HG02938 (cell line): ENCODE data around the gene FAM163A.
"Not testable (repeated sequence)": the region's sequence is repeated elsewhere in the genome, so short reads cannot be mapped to it uniquely, and the experiment has no call there.

Experiments used
- ATAC-seq: cut with Tn5 transposase; IDR thresholded peaks from one replicate; pipeline ENCODE4 v1.9.1; 2021; ENCODE audit warnings: mild to moderate bottlenecking, moderate library complexity; ENCODE audit not compliant: unreplicated experiment

Gene FAM163A

GRCh38 chr1:179831852-179832699 is 89.0 kb downstream of the FAM163A start:
- ATAC-seq, result no peak

GRCh38 chr1:179836686-179837445 is 93.8 kb downstream of the FAM163A start:
- ATAC-seq, result not testable (repeated sequence)

DNA sequence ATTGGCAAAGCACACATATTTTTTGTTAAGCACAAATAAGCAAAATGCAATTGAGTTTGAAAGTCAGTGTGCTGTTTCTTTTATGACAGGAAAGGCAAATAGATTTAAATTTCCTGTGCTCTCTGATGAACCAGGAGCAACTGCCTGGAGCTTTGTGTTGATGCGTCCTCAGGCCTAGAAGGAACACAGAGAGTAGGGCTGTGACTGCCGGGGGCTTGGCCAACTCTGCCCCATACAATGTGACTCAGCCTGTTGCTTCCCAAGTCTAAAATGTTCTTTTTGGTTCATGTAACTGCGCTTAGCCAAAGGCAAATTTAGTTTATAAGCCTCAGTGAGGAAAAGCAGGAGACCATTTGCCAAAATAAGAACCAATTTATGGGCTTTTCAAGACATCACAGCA is 97.0 kb downstream of the FAM163A start:
- ATAC-seq, result no peak

DNA sequence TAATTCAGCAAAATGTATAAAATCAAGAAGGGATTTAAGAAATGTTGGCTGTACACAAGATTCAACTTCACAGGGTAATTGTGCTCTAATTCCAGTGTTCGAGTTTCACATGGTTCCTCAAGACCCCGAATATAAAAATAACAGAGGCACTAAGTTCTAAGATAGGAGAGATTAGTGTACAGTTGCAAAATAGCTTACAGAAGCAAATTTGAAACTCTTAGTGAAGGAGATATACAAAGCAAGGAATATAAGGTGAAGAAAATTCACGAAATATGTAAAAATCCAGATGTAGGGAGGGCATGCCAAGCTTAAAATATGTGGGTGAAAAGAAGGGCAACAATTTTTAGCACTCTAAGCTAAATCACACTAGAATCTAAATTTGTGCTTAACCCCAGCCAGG is 105.1 kb downstream of the FAM163A start:
- no peak for ATAC-seq

GRCh38 chr1:179853102-179853501 is 110.0 kb downstream of the FAM163A start:
- no peak for ATAC-seq

GRCh38 chr1:179855831-179856230 is 112.7 kb downstream of the FAM163A start:
- not testable (repeated sequence) for ATAC-seq

GRCh38 chr1:179856296-179856695 is 113.2 kb downstream of the FAM163A start:
- ATAC-seq, result no peak

GRCh38 chr1:179857009-179857408 is 113.9 kb downstream of the FAM163A start:
- no peak for ATAC-seq

GRCh38 chr1:179860652-179861051 is 117.6 kb downstream of the FAM163A start:
- ATAC-seq, result no peak

DNA sequence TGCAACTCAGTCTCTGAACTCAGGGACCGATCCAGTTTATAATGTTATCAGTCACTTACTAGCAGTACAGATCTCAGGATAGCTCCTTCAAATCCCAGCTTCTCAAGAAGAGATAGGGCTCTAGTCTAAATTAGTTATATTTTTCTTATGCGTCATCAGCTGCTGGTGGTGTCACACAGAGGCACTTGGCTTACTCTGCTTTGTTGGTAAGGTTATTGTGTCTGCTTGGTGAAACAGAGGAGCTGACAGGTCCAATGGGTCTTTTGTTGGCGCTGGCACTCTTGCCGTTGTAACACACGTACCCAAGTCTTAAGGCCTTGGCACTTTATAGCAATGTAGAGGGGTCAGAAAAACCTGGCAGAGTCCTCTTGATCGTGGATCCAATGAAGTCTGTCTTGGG is 122.3 kb downstream of the FAM163A start:
- no peak for ATAC-seq
